ENCODE measurements around the gene ERCC6L2. TPM values are rescaled to one million over a fixed set of nuclear protein-coding genes. Genes with fewer than 3 reads are reported as not detected.
A peak's percentile ranks its signal among the peaks of the same experiment; 100 is the strongest.

The ERCC6L2 gene
- total RNA-seq, 1 experiment from 2014 or later, result 39.2 TPM

- peak; percentile 100 for TF ChIP-seq ZBTB33 (IDR thresholded peaks at IDR 0.05; ENCODE audit: extremely low read depth, insufficient replicate concordance, low read length)
- TF ChIP-seq CBX3 (IDR thresholded peaks at IDR 0.05; ENCODE audit: low read depth), result peak; percentile 86
- peak; percentile 54 for TF ChIP-seq TCF7L2 (IDR thresholded peaks at IDR 0.05; ENCODE audit: borderline replicate concordance, extremely low read depth, insufficient read depth, insufficient read length)
- no peak for TF ChIP-seq EZH2 (IDR thresholded peaks at IDR 0.05)
- peak; percentile 89 for TF ChIP-seq POLR2AphosphoS5 (IDR thresholded peaks at IDR 0.05; ENCODE audit: low read depth, low read length)
- TF ChIP-seq EGR1 (IDR thresholded peaks at IDR 0.05; ENCODE audit: low read depth), result peak; percentile 94
- TF ChIP-seq YY1 (IDR thresholded peaks at IDR 0.05; ENCODE audit: extremely low read depth, insufficient replicate concordance, low read depth, low read length), result peak; percentile 94
- no peak for TF ChIP-seq FOSL1 (IDR thresholded peaks at IDR 0.05; ENCODE audit: low read depth)
- TF ChIP-seq ZNF274 (IDR thresholded peaks at IDR 0.05; ENCODE audit: low read depth, low read length), result no peak
- no peak; the same call in 1 of the 2 replicates for TF ChIP-seq ZFX (IDR thresholded peaks at IDR 0.05)
- TF ChIP-seq SRF (IDR thresholded peaks at IDR 0.05; ENCODE audit: low read depth), result peak; percentile 45; the same call in 1 of the 2 replicates
- no peak for TF ChIP-seq CEBPB (IDR thresholded peaks at IDR 0.05; ENCODE audit: low read depth)
These were observed at the start of gene ERCC6L2 (continued) for GRCh38 chr9:95875305-95876137.
